ENCODE measurements around the gene MYL9.

Gene MYL9

DNA sequence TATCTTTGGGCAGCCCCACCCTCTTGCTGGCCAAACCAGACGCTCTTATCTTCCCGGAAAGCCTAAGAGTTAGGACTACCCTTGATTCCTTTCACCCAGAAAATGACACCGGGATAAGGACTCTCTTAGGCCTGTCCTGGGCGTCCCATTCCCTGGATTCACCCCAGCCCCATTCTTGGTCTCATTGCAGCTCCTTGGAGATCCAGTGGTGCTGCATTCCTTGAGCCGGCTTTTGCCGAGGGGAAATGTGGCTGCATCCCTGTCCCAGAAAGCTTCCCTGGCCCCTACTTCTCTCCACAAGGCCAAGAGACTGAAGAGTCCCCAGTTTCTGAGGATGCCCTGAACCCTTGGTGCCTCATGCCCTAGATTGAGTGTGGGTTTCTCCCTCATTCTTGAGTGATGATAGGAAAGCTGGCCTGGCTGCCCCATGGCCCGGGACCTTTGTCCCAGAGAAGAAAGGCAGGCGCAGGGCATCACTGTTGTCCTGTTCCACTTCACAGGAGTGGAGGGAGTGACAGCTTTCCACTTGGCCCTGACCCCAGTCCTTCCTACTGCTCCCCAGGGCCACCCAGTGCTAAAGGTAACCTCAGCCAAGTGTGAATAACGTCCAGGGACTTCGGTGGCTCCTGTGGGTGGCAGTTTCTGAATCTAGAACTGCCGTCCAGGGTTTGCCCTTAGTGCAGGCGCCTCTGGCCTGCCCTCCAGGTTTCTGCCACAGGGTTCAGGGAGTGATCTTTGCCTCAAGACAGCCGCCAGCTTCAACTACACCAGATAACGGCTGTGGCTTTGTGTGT, 42.7 kb upstream of the MYL9 start:
- in situ Hi-C loops (cut with MboI; ENCODE audit: low pct_unique_long_range_greater_than_20kb, low sequenced_read_pairs, unreplicated experiment) = no loop called here
- DNase-seq (ENCODE audit: low spot score) = no peak
- TF ChIP-seq CTCF (IDR thresholded peaks at IDR 0.05; ENCODE audit: extremely low read depth, insufficient read depth, missing control alignments) = no peak

GRCh38 chr20:36499211-36499610, 42.1 kb upstream of the MYL9 start:
- in situ Hi-C loops (cut with MboI; ENCODE audit: low pct_unique_long_range_greater_than_20kb, low sequenced_read_pairs, unreplicated experiment) = no loop called here
- no peak for DNase-seq (ENCODE audit: low spot score)
- no peak for TF ChIP-seq CTCF (IDR thresholded peaks at IDR 0.05; ENCODE audit: extremely low read depth, insufficient read depth, missing control alignments)

DNA sequence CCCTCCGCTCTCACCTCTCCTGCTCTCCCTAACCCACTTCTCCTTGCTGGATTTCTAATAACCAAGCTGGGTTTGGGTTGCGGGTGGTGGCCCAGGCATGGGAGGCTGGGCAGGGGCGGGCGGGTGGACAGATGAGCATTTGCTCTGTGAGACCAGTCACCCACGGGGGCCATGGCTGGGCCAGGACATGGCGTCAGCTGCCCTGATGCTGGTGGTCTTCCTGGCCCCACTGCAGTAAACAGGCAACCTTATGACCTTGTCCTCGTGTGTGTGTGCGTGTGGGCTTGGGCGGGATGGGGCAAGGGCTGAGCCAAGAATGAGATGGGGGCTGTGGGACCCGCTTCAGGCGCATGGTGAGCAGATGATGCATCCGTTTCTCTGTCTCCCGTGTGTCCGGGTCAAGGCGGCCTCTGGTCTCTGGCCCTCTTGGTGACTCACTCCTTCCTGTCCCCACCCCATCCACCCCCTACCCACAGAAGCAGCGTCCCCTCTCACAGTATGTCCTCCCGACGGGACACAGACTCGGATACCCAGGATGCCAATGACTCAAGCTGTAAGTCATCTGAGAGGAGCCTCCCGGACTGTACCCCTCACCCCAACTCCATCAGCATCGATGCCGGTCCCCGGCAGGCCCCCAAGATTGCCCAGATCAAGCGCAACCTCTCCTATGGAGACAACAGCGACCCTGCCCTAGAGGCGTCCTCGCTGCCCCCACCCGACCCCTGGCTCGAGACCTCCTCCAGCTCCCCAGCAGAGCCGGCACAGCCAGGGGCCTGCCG, 41.4 kb upstream of the MYL9 start:
- in situ Hi-C loops (cut with MboI; ENCODE audit: low pct_unique_long_range_greater_than_20kb, low sequenced_read_pairs, unreplicated experiment) = no loop called here
- no peak for DNase-seq (ENCODE audit: low spot score)
- TF ChIP-seq CTCF (IDR thresholded peaks at IDR 0.05; ENCODE audit: extremely low read depth, insufficient read depth, missing control alignments) = no peak

DNA sequence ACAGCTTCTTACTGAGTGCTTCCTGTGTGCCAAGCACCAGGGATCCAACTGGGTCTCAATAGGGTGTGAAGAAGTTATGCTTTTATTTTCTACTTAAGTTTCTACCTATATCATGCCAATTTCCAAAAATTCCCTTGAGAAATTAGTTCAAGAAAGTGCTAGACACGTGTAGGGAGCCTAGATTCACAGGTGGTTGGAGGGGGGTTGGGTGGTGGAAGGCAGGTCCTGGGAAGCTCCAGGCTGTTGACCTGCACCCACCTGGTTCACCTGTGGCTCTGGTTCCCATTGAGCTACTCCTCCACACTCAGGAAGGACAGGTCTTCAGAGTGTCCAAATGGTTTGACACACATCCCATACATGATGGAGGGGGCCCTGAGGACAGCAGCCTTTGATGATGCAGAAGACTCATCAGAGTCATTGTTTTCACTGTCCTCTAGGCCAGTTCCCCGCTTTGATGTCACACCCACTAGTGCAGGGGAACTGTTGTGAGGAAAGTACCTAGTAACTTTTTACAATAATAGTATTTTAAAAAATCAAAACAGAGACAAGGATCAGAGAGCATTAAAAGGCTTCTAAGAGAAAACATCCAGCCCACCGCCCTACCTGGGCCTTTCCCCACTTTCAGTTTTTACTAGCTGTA, 39.8 kb upstream of the MYL9 start:
- no peak for TF ChIP-seq CTCF (IDR thresholded peaks at IDR 0.05; ENCODE audit: extremely low read depth, insufficient read depth, missing control alignments)
- in situ Hi-C loops (cut with MboI; ENCODE audit: low pct_unique_long_range_greater_than_20kb, low sequenced_read_pairs, unreplicated experiment) = no loop called here
- peak; percentile 82 for DNase-seq (ENCODE audit: low spot score)

GRCh38 chr20:36504295-36504694, 37.0 kb upstream of the MYL9 start:
- no peak for DNase-seq (ENCODE audit: low spot score)
- no peak for TF ChIP-seq CTCF (IDR thresholded peaks at IDR 0.05; ENCODE audit: extremely low read depth, insufficient read depth, missing control alignments)
- in situ Hi-C loops (cut with MboI; ENCODE audit: low pct_unique_long_range_greater_than_20kb, low sequenced_read_pairs, unreplicated experiment) = no loop called here

GRCh38 chr20:36506253-36506652, 35.1 kb upstream of the MYL9 start:
- DNase-seq (ENCODE audit: low spot score) = no peak
- in situ Hi-C loops (cut with MboI; ENCODE audit: low pct_unique_long_range_greater_than_20kb, low sequenced_read_pairs, unreplicated experiment) = no loop called here

More at GRCh38 chr20:36506253-36506652, 35.1 kb upstream of the MYL9 start:
- peak; percentile 49 for TF ChIP-seq CTCF (IDR thresholded peaks at IDR 0.05; ENCODE audit: extremely low read depth, insufficient read depth, missing control alignments)
